Caco-2 (cell line): Measurements from ENCODE around the gene SFSWAP. TPM values are rescaled to one million over a fixed set of nuclear protein-coding genes. Genes with fewer than 3 reads are reported as not detected.

Experiments
- BruUV-seq: library from RNA; stranded (reverse); fragments of 400-500 nt; replicated peaks from 2 replicates; lab custom pipeline; 2021; lab: Mats Ljungman, UMichigan
- CTCF ChIA-PET: fragments of 300-600 bp; sonication (Branson Sonifier 250); formaldehyde crosslinking; loops from one replicate; lab custom pipeline; 2022; ENCODE audit warnings: antibody characterized with exemption; lab: Charles Lee
- POLR2A ChIA-PET: fragments of 300-600 bp; sonication (Branson Sonifier 250); formaldehyde crosslinking; loops from one replicate; lab custom pipeline; 2022; ENCODE audit warnings: antibody characterized with exemption; lab: Charles Lee
- DNase-seq, 2 experiments: peaks; one replicate each; pipeline versions ENCODE4 v3.0.0 to v3.0.0-alpha.2; 2020 to 2022
- H3K27me3 ChIP-seq: replicated peaks from 2 replicates; pipeline ENCODE4 v1.6.0; 2011; ENCODE audit warnings: low read length; ENCODE audit not compliant: control insufficient read depth, insufficient read depth
- H3K36me3 ChIP-seq: 2 replicates; pipeline ENCODE4 v1.5.1; 2011; ENCODE audit warnings: low read length; ENCODE audit not compliant: control insufficient read depth, insufficient read depth
- H3K4me1 ChIP-seq: fragments of 250-450 bp; sonication (Bioruptor Pico); 2 replicates; pipeline ENCODE4 v1.5.1; 2020; ENCODE audit warnings: mild to moderate bottlenecking
- H3K4me3 ChIP-seq: 2 replicates; pipeline ENCODE4 v1.5.1; 2011; ENCODE audit warnings: low read depth, mild to moderate bottlenecking, control low read depth, low read length
- H3K9me3 ChIP-seq: fragments of 250-450 bp; sonication (Bioruptor Pico); 2 replicates; pipeline ENCODE4 v1.5.1; 2020; ENCODE audit warnings: mild to moderate bottlenecking, moderate library complexity
- H3K27ac Mint-ChIP-seq: one replicate; pipeline ENCODE4 v1.8.0; 2022; ENCODE audit warnings: mixed read lengths; ENCODE audit not compliant: unreplicated experiment
- H3K27me3 Mint-ChIP-seq: one replicate; pipeline ENCODE4 v1.8.0; 2022; ENCODE audit warnings: mixed read lengths; ENCODE audit not compliant: insufficient read depth, unreplicated experiment
- H3K36me3 Mint-ChIP-seq: one replicate; pipeline ENCODE4 v1.8.0; 2022; ENCODE audit warnings: mild to moderate bottlenecking, mixed read lengths; ENCODE audit not compliant: insufficient read depth, unreplicated experiment
- H3K4me1 Mint-ChIP-seq: one replicate; pipeline ENCODE4 v1.8.0; 2022; ENCODE audit warnings: low read depth, mixed read lengths; ENCODE audit not compliant: unreplicated experiment
- H3K4me3 Mint-ChIP-seq: one replicate; pipeline ENCODE4 v1.8.0; 2022; ENCODE audit warnings: mild to moderate bottlenecking, moderate library complexity, mixed read lengths; ENCODE audit not compliant: unreplicated experiment
- H3K9me3 Mint-ChIP-seq: one replicate; pipeline ENCODE4 v1.8.0; 2022; ENCODE audit warnings: mixed read lengths; ENCODE audit not compliant: unreplicated experiment
- CTCF ChIP-seq, 2 experiments: fragments of 200-600 bp in 1 of 2; IDR thresholded peaks; 1 replicate in 1 of 2; 2 replicates in 1 of 2; pipeline versions ENCODE4 v1.5.1 to v1.8.0; 2011 to 2022; ENCODE audit warnings: antibody characterized with exemption in 1 of 2, control low read depth in 1 of 2, inconsistent platforms in 1 of 2, low read depth in 1 of 2, low read length in 1 of 2, mild to moderate bottlenecking in 1 of 2, moderate library complexity in 1 of 2; ENCODE audit not compliant: insufficient read depth in 1 of 2, severe bottlenecking in 1 of 2, unreplicated experiment in 1 of 2
- intact Hi-C: fragments of 100-400 bp; cut with micrococcal nuclease; formaldehyde crosslinking; loops from one replicate; pipeline ENCODE4 v1.10.0; 2022; ENCODE audit not compliant: unreplicated experiment
- total RNA-seq: library from RNA; stranded (reverse); gene quantifications from 2 replicates; pipeline ENCODE4 v1.2.3, GENCODE V29; 2022

Gene SFSWAP
- total RNA-seq, 1 experiment from 2014 or later, result 42.3 TPM

- Histone ChIP-seq H3K36me3 (no peaks in the 10 kb centered on the region), H3K27me3 (no peaks in the 10 kb centered on the region), H3K4me1 (no peaks in the 10 kb centered on the region), H3K9me3 (no peaks in the 10 kb centered on the region), H3K4me3 (no peak overlapping the region)
- H3K4me3 Mint-ChIP-seq, result no peak overlapping the region
- BruUV-seq, result no TSS peak
- no peak for DNase-seq
- ChIA-PET CTCF (no interaction called here), POLR2A (no interaction called here)
- intact Hi-C loops, result no loop called here
- no peak for TF ChIP-seq CTCF (IDR thresholded peaks at IDR 0.05; ENCODE audit: insufficient read depth in 1 of 2, low read depth in 1 of 2, low read length in 1 of 2, severe bottlenecking in 1 of 2, unreplicated experiment in 1 of 2)
- H3K4me1 Mint-ChIP-seq, result no peaks in the 10 kb centered on the region
- peaks cover 8% of the 10 kb centered on the region for H3K9me3 Mint-ChIP-seq
- H3K36me3 Mint-ChIP-seq, result no peaks in the 10 kb centered on the region
- H3K27me3 Mint-ChIP-seq, result peaks cover 16% of the 10 kb centered on the region
- no peak overlapping the region for H3K27ac Mint-ChIP-seq
Observed at GRCh38 chr12:131683266-131684014, 27.4 kb upstream of the SFSWAP start.

GRCh38 chr12:131684015-131684725 lies 26.7 kb upstream of the SFSWAP start:
- TF ChIP-seq CTCF (IDR thresholded peaks at IDR 0.05; ENCODE audit: insufficient read depth in 1 of 2, low read depth in 1 of 2, low read length in 1 of 2, severe bottlenecking in 1 of 2, unreplicated experiment in 1 of 2), result no peak
- no peak for DNase-seq
- POLR2A ChIA-PET, result no interaction called here
- Histone ChIP-seq H3K27me3 (no peaks in the 10 kb centered on the region), H3K36me3 (no peaks in the 10 kb centered on the region), H3K4me1 (no peaks in the 10 kb centered on the region), H3K9me3 (no peaks in the 10 kb centered on the region), H3K4me3 (no peak overlapping the region)
- Mint-ChIP-seq H3K27me3 (peaks cover 15% of the 10 kb centered on the region), H3K27ac (no peak overlapping the region), H3K36me3 (no peaks in the 10 kb centered on the region), H3K4me3 (no peak overlapping the region), H3K4me1 (no peaks in the 10 kb centered on the region), H3K9me3 (peaks cover 15% of the 10 kb centered on the region)
- CTCF ChIA-PET, result no interaction called here
- intact Hi-C loops, result no loop called here
- no TSS peak for BruUV-seq

- Histone ChIP-seq H3K36me3 (no peaks in the 10 kb centered on the region), H3K4me3 (no peak overlapping the region), H3K9me3 (no peaks in the 10 kb centered on the region), H3K27me3 (no peaks in the 10 kb centered on the region), H3K4me1 (no peaks in the 10 kb centered on the region)
- no TSS peak for BruUV-seq
- Mint-ChIP-seq H3K27ac (no peak overlapping the region), H3K27me3 (peaks cover 20% of the 10 kb centered on the region), H3K36me3 (no peaks in the 10 kb centered on the region), H3K4me3 (no peak overlapping the region), H3K9me3 (peaks cover 16% of the 10 kb centered on the region), H3K4me1 (no peaks in the 10 kb centered on the region)
- intact Hi-C loops, result no loop called here
- no peak for TF ChIP-seq CTCF (IDR thresholded peaks at IDR 0.05; ENCODE audit: insufficient read depth in 1 of 2, low read depth in 1 of 2, low read length in 1 of 2, severe bottlenecking in 1 of 2, unreplicated experiment in 1 of 2)
- POLR2A ChIA-PET, result no interaction called here
- CTCF ChIA-PET, result no interaction called here
- no peak for DNase-seq
Observed at GRCh38 chr12:131687346-131688125, 23.4 kb upstream of the SFSWAP start.
